Fibroblast of skin of right quadriceps (primary cell): ENCODE results near the gene NAA25.
"Not testable (repeated sequence)": the region's sequence is repeated elsewhere in the genome, so short reads cannot be mapped to it uniquely, and the experiment has no call there.

ENCODE experiments used
- DNase-seq: peaks from one replicate; pipeline ENCODE4 v3.0.0-alpha.2; 2013

Gene NAA25

GRCh38 chr12:112116232-112117060, 7.9 kb upstream of the NAA25 start:
- DNase-seq: peak; percentile 53

DNA sequence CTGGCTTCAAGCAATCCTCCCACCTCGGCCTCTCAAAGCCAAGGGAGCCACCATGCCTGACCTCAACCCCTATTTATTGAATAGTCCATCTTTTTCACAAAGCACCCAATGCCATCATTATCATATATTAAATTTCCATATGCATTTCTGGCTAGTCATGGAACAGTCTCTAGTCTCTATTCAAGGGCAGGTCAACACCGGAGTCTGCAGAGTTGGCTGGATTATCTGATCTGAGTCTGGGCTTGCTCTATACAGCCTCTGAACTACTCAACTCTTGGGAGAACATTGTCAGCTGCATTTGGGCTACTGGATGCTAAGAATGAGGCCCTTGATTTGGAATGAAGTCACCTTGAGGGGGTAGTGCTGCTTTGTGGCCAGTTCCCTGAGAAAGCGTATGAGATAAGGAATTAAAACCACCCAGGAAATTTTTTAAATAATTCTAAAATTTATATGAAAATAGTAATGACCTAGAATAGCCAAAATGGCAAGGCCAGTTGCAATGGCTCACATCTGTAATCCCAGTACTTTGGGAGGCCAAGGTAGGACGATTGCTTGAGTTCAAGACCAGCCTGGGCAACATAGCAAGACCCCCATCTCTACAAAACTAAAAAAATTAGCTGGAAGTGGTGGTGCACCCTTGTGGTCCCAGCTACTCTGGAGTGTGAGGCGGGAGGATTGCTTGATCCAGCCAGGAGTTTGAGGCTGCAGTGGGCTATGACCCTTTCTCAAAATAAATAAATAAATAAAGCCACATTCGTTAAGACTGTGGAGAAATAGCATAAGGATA, 6.9 kb upstream of the NAA25 start:
- no peak for DNase-seq

DNA sequence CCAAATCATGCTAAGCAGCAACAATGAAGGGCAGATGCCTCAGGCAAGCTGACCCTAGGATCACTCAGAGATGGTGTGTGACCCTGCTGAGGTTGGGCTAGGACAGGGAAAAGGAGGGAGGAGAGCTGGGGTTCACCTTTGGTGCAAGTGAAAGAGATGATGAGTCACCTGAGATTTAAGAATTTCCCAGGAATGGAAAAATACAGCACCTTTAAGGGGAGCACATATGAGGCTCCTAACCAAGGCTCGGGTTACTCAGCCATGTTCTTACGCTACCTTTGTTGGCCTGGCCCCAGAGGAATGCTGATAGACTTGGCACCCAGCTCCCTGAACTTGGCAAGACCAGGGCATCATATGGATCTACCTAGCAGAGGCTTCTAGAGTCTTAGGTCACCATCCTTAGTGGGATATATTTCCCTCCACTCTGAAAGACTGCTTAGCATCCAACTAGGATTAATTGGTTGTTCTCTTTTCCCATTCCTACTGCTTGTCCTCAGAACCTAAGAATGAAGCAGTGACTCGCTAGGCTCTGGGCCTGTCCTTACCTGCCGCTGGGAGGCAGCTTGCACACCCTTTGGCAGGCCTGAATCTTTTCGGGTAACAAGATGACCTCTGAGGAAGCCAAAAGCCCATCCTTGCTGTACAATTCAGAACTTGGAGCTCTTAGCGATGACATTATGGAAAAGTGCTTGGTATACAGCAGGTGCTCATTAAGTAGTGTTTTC, 4.0 kb upstream of the NAA25 start:
- DNase-seq: no peak

- DNase-seq: no peak
Observed at GRCh38 chr12:112111931-112112330, 3.3 kb upstream of the NAA25 start.

- DNase-seq: not testable (repeated sequence)
Observed at GRCh38 chr12:112110787-112111662, 2.4 kb upstream of the NAA25 start.

DNA sequence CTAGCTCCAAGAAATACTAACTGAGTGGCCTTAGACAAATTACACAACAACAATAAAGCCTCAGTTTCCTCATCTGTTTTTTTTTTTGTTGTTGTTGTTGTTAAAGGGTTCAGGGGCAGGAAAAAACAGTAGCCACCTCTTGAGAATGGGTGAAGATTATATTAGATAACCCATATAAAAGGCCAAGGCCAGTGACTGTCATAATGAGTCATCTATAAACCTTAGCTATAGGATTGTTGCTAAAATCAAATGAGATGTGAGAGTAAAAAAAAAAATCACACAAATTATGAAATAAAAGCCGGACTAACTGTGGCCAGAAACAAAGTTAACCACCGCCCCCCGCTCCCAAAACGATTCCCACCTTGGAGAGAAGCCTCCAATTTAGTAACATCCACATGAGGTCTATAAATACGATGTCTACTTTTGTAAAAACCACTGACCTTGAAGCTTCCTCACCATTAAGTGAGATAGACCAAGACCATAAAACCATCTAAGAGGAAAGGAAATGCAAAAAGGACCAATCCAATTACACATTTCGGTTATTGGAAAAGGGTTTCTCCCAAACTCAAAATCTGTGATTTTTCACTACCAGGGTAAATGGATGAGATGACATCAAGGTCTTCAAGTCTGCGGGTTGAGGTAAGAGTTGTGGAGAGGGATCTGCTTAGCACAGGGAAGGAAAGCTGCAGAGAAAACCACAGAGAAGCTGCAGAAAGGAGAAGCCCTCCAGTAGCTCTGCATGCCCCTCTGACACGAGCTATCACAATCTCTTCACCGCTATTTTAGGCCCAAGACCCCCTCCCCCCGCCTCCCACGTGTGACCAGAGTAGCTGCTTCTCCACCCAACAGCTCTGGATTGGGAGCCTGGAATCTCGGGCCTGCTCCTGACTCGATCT, 1.0 kb downstream of the NAA25 start:
- peak; percentile 36 for DNase-seq

- no peak for DNase-seq
Observed at GRCh38 chr12:112105891-112106290, 2.7 kb downstream of the NAA25 start.

DNA sequence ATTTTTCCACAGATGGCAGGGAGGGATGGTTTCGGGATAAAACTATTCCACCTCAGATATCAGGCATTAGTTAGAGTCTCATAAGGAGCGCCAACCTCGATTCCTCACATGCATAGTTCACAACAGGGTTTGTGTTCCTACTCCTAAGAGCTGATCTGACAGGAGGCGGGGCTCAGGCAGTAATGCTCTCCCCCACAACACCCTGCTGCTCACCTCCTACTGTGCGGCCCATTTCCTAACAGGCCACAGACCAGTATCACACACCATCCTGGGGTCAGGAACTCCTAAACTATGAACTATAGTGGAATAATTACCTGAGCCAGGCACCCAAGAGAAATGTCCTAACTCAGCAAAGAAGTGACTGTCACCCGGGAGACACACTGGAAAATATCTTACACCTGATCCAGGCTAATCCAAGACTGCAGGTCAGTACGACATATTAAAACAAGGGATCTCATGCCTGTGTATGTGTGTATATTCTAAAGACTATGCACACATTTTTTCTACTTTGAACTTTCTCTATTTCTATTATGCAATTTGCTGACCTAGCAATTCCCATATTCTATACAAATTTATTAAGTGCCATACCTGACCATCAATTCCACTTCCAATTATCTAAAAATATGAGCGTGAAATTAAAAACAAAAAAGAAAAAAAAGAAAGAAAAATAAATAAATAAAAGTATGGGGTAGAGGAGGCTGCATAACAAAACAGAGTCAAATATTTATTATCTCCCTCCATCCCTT, 4.7 kb downstream of the NAA25 start:
- DNase-seq: no peak

DNA sequence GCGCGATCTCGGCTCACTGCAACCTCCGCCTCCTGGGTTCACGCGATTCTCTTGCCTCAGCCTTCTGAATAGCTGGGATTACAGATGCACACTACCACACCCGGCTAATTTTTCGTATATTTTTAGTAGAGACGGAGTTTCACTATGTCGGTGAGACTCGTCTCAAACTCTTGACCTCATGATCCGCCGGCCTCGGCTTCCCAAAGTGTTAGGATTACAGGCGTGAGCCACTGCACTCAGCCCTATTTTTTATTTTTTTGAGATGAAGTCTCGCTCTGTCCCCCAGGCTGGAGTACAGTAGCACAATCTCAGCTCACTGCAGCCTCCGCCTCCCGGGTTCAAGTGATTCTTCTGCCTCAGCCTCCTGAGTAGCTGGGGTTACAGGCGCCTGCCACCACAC, 5.8 kb downstream of the NAA25 start:
- not testable (repeated sequence) for DNase-seq

- DNase-seq: no peak
Observed at GRCh38 chr12:112102127-112102526, 6.5 kb downstream of the NAA25 start.

GRCh38 chr12:112100500-112100899, 8.1 kb downstream of the NAA25 start:
- not testable (repeated sequence) for DNase-seq

GRCh38 chr12:112097641-112098040, 10.9 kb downstream of the NAA25 start:
- no peak for DNase-seq

DNA sequence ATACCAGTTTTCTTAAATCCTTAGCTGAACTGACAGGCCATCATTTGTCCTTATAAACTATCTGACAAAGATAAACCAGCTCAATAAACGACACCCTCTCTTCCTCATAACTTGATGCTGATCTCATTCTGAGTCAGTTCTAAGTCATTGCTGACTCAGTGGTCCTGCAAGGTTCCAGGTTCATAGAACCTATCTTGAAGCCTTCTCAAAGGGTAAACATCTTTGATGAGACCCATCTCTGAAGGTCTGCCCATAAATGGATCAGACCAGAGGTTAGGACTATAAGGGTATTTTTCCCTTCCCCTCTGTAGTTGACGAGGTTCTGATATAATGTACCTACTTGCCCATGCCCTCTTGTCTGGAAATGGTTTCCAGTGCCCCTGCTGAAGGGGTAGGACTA, 11.9 kb downstream of the NAA25 start:
- DNase-seq: peak; percentile 76

- DNase-seq: no peak
Observed at GRCh38 chr12:112096070-112096469, 12.5 kb downstream of the NAA25 start.

GRCh38 chr12:112091563-112091962, 17.0 kb downstream of the NAA25 start:
- no peak for DNase-seq

DNA sequence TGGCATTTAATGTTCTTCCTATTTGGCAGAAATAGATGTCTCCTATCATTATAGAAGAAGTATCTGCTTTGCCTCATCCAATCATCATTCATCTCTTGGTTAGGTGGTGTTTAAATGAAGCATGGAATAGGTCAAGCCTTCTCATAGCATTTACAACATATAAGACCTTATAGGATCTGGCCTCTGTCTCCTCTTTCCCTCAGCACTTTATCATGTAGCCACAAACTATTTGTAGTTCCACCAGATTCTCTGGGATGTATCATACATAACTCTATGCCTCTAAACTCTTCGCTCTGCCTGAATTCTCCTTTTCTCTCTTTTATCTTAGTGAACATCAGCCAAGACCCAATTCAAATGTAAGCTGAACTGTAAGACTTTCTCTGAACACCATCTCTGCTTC, 20.7 kb downstream of the NAA25 start:
- DNase-seq: no peak

GRCh38 chr12:112087055-112087850, 21.3 kb downstream of the NAA25 start:
- DNase-seq: no peak

DNA sequence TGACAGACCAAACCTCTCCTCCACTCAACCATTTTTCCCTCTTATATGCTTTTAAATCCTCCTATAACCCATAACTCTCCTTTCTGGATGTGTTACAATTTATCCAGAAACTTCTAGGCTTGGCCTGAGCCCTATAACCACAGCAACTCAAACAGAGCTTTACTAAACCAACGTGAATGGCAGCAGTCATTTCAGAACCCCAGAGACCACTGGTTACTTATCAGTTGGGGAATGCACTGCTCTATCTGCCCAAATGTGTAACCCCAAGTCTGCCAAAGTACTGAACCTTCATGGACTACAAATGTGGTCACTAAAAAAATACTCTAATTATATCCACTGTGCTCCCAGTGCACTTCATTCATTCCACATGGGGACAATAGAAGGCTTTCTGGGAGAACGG, 42.0 kb downstream of the NAA25 start:
- no peak for DNase-seq

DNA sequence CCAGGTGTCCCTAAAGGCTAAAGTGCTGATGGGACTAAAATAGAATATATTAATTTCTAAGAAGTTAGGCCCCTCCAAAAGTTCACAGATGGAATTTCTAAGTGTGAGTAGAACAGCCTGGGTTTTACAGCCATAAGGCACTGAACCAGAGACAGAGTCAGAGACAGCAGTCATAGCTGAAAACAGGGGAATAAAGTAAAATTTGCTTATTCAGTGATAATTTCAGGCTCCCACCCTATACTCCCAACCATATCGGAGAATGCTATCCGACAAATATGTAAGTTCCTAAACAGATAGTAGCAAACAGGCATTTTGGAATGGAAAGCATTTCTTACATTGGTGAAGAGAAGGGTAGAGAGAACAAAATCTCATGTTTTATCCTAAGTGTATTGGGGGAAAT, 45.3 kb downstream of the NAA25 start:
- DNase-seq: no peak

- DNase-seq: no peak
Observed at GRCh38 chr12:112061137-112061536, 47.4 kb downstream of the NAA25 start.
